Measurements from ENCODE around the gene SH2D7. TPM values are rescaled to one million over a fixed set of nuclear protein-coding genes. Genes with fewer than 3 reads are reported as not detected.

The SH2D7 gene
- total RNA-seq, 1 experiment from 2014 or later: not detected

- intact Hi-C loops (cut with micrococcal nuclease): no loop called here
- BruUV-seq (replicated peaks): no TSS peak
- Mint-ChIP-seq H3K27ac (ENCODE audit: low read depth, unreplicated experiment) (peak overlapping the region; percentile 95), H3K4me1 (ENCODE audit: insufficient read depth, unreplicated experiment) (peaks cover 32% of the 10 kb centered on the region), H3K27me3 (ENCODE audit: insufficient read depth, unreplicated experiment) (no peaks in the 10 kb centered on the region), H3K36me3 (ENCODE audit: insufficient read depth, unreplicated experiment) (peaks cover 18% of the 10 kb centered on the region), H3K4me3 (ENCODE audit: unreplicated experiment) (no peak overlapping the region), H3K9me3 (ENCODE audit: unreplicated experiment) (no peaks in the 10 kb centered on the region)
- TF ChIP-seq CTCF (IDR thresholded peaks at IDR 0.05; ENCODE audit: unreplicated experiment): no peak
- POLR2A ChIA-PET: interaction anchor here (1.0 to 2.7 kb wide), 6 partner anchors 11 to 98 kb away, joined by 3 to 14 read pairs (median 8); no protein-coding TSS in a partner anchor
- no peak for DNase-seq (ENCODE audit: unreplicated experiment)
- CTCF ChIA-PET: interaction anchor here (0.6 to 1.6 kb wide), 5 partner anchors 10 to 352 kb away, joined by 3 to 7 read pairs (median 4); no protein-coding TSS in a partner anchor
These were observed 35.6 kb upstream of the SH2D7 start for GRCh38 chr15:78056714-78057269.

- H3K4me1 Mint-ChIP-seq (ENCODE audit: insufficient read depth, unreplicated experiment): peaks cover 26% of the 10 kb centered on the region
- CTCF ChIA-PET: interaction anchor here (0.6 kb wide), 1 partner anchor 44 kb away, joined by 3 read pairs; no protein-coding TSS in a partner anchor
These were observed 34.6 kb upstream of the SH2D7 start for GRCh38 chr15:78057803-78058202.

GRCh38 chr15:78058401-78058935, 33.9 kb upstream of the SH2D7 start:
- CTCF ChIA-PET: interaction anchor here (0.7 to 2.4 kb wide), 5 partner anchors 9 to 92 kb away, joined by 3 to 10 read pairs (median 4); no protein-coding TSS in a partner anchor

More at GRCh38 chr15:78057803-78058202, 34.6 kb upstream of the SH2D7 start:
- POLR2A ChIA-PET: interaction anchor here (1.8 to 2.7 kb wide), 3 partner anchors 10 to 18 kb away, joined by 9 to 14 read pairs (median 14); no protein-coding TSS in a partner anchor
- no peaks in the 10 kb centered on the region for H3K27me3 Mint-ChIP-seq (ENCODE audit: insufficient read depth, unreplicated experiment)
- no TSS peak for BruUV-seq (replicated peaks)
- TF ChIP-seq CTCF (IDR thresholded peaks at IDR 0.05; ENCODE audit: unreplicated experiment): no peak
- H3K9me3 Mint-ChIP-seq (ENCODE audit: unreplicated experiment): no peaks in the 10 kb centered on the region
- H3K27ac Mint-ChIP-seq (ENCODE audit: low read depth, unreplicated experiment): peak overlapping the region; percentile 95
- H3K4me3 Mint-ChIP-seq (ENCODE audit: unreplicated experiment): no peak overlapping the region
- DNase-seq (ENCODE audit: unreplicated experiment): no peak
- peaks cover 9% of the 10 kb centered on the region for H3K36me3 Mint-ChIP-seq (ENCODE audit: insufficient read depth, unreplicated experiment)
- intact Hi-C loops (cut with micrococcal nuclease): no loop called here

More at GRCh38 chr15:78058401-78058935, 33.9 kb upstream of the SH2D7 start:
- no TSS peak for BruUV-seq (replicated peaks)
- POLR2A ChIA-PET: interaction anchor here (0.9 to 2.5 kb wide), 3 partner anchors 9 to 91 kb away, joined by 7 to 9 read pairs (median 8); partner anchors contain the start of gene IDH3A
- Mint-ChIP-seq H3K27ac (ENCODE audit: low read depth, unreplicated experiment) (peak overlapping the region; percentile 91), H3K4me1 (ENCODE audit: insufficient read depth, unreplicated experiment) (peaks cover 26% of the 10 kb centered on the region), H3K27me3 (ENCODE audit: insufficient read depth, unreplicated experiment) (no peaks in the 10 kb centered on the region), H3K36me3 (ENCODE audit: insufficient read depth, unreplicated experiment) (peaks cover 7% of the 10 kb centered on the region), H3K9me3 (ENCODE audit: unreplicated experiment) (no peaks in the 10 kb centered on the region), H3K4me3 (ENCODE audit: unreplicated experiment) (no peak overlapping the region)
- intact Hi-C loops (cut with micrococcal nuclease): no loop called here
- no peak for DNase-seq (ENCODE audit: unreplicated experiment)
- no peak for TF ChIP-seq CTCF (IDR thresholded peaks at IDR 0.05; ENCODE audit: unreplicated experiment)

Measured in MCF 10A (cell line).